SK-N-MC (cell line): ENCODE measurements around the gene BANP.

ENCODE experiments used
- EZH2 ChIP-seq: fragments of 200-600 bp; sonication (generic); IDR thresholded peaks from one replicate; pipeline ENCODE4 v1.6.1; 2017; ENCODE audit warnings: antibody characterized with exemption
- FOXP2 ChIP-seq: optimal IDR thresholded peaks from 2 replicates; pipeline ENCODE3; 2011; ENCODE audit warnings: mild to moderate bottlenecking, moderate library complexity; ENCODE audit not compliant: insufficient read depth; ENCODE audit errors: extremely low read length, control extremely low read depth
- POLR2AphosphoS5 ChIP-seq: IDR thresholded peaks from 2 replicates; pipeline ENCODE4 v1.6.1; 2012; ENCODE audit warnings: mild to moderate bottlenecking, low read depth, low read length, borderline replicate concordance

GRCh38 chr16:88068476-88069396, 117.5 kb downstream of the BANP start:
- no peak for TF ChIP-seq EZH2
- no peak for TF ChIP-seq POLR2AphosphoS5
- no peak for TF ChIP-seq FOXP2
